Lower leg skin (tissue), 4 donors: Measurements from ENCODE around the gene VEGFD. TPM values are rescaled to one million over a fixed set of nuclear protein-coding genes. Genes with fewer than 3 reads are reported as not detected.

Experiments
- DNase-seq, 2 donors: peaks; one replicate each; pipeline ENCODE4 v3.0.0-alpha.2; 2019; ENCODE audit warnings: low spot score in 2 of 2
- H3K4me3 ChIP-seq: fragments of 200-600 bp; sonication (generic); 2 replicates; pipeline ENCODE4 v1.5.1; 2017; ENCODE audit warnings: mild to moderate bottlenecking, low read depth; ENCODE audit not compliant: poor library complexity, severe bottlenecking
- POLR2A ChIP-seq, 2 donors: fragments of 450-650 bp; IDR thresholded peaks; one replicate each; pipeline ENCODE4 v1.6.1; 2016 to 2017; ENCODE audit warnings: antibody characterized with exemption in 2 of 2, mild to moderate bottlenecking in 1 of 2, moderate library complexity in 1 of 2
- WGBS, 2 donors: methylation state at CpG; one replicate each; pipeline ENCODE4 v1.1.5; 2018; 5-methylcytosine and 5-hydroxymethylcytosine counted together
- intact Hi-C: fragments of 100-400 bp; cut with DNase I; formaldehyde crosslinking; loops from one replicate; pipeline ENCODE4 v1.15.0; 2023; ENCODE audit warnings: low total_unique reads
- total RNA-seq, 4 donors: library from RNA; depleted of rRNA; stranded (reverse); fragments of >200 nt; gene quantifications; one replicate each; pipeline ENCODE4 v1.1.0, GENCODE V29; 2016
- TF ChIP-seq, protein P1 (sequence below), 3 donors: fragments of 450-650 bp; IDR thresholded peaks; one replicate each; pipeline ENCODE4 v1.5.1; 2016; ENCODE audit warnings: antibody characterized with exemption in 3 of 3, mild to moderate bottlenecking in 3 of 3, moderate library complexity in 2 of 3

Gene VEGFD
- total RNA-seq, 4 donors from 2014 or later = 1.5 to 1.8 TPM; not detected in 2

- DNase-seq = no peak
- intact Hi-C loops = no loop called here
- H3K4me3 ChIP-seq = no peak overlapping the region
- TF ChIP-seq, protein P1, sequence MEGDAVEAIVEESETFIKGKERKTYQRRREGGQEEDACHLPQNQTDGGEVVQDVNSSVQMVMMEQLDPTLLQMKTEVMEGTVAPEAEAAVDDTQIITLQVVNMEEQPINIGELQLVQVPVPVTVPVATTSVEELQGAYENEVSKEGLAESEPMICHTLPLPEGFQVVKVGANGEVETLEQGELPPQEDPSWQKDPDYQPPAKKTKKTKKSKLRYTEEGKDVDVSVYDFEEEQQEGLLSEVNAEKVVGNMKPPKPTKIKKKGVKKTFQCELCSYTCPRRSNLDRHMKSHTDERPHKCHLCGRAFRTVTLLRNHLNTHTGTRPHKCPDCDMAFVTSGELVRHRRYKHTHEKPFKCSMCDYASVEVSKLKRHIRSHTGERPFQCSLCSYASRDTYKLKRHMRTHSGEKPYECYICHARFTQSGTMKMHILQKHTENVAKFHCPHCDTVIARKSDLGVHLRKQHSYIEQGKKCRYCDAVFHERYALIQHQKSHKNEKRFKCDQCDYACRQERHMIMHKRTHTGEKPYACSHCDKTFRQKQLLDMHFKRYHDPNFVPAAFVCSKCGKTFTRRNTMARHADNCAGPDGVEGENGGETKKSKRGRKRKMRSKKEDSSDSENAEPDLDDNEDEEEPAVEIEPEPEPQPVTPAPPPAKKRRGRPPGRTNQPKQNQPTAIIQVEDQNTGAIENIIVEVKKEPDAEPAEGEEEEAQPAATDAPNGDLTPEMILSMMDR (IDR thresholded peaks at IDR 0.05) = no peak
- 65 to 73% methylated on average over 3 of the region's 3 CpGs for WGBS, 2 donors
These were observed 38.2 kb downstream of the VEGFD start for GRCh38 chrX:15345976-15346375.

GRCh38 chrX:15344106-15344505, 40.1 kb downstream of the VEGFD start:
- no peak overlapping the region for H3K4me3 ChIP-seq
- intact Hi-C loops = no loop called here
- TF ChIP-seq, protein P1 (IDR thresholded peaks at IDR 0.05) = no peak
- no peak for TF ChIP-seq POLR2A (IDR thresholded peaks at IDR 0.05)
- DNase-seq = no peak

DNA sequence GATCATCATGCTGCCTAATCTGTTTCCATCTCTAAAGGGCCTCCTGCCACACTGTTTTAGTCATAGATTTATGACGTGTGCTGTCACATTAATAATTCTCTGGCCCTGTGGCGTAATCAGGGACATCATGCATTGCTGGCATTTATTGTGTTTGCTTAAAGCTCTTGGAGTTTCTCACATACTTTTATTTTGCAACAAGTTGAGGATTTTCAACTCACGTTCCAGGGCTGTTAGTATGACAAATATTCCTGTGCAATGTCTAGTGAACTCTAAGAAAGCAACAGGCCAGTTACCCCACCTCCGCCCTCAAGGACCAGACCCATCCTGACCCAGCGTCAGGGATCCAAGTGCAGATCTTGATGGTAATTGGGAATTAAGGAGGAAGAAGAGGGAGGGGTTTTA, 41.1 kb downstream of the VEGFD start:
- TF ChIP-seq, protein P1 (IDR thresholded peaks at IDR 0.05) = no peak
- no peak for TF ChIP-seq POLR2A (IDR thresholded peaks at IDR 0.05)
- DNase-seq = no peak
- no peak overlapping the region for H3K4me3 ChIP-seq
- WGBS, 2 donors = 60 to 72% methylated on average over 5 of the region's 5 CpGs
- intact Hi-C loops = no loop called here

DNA sequence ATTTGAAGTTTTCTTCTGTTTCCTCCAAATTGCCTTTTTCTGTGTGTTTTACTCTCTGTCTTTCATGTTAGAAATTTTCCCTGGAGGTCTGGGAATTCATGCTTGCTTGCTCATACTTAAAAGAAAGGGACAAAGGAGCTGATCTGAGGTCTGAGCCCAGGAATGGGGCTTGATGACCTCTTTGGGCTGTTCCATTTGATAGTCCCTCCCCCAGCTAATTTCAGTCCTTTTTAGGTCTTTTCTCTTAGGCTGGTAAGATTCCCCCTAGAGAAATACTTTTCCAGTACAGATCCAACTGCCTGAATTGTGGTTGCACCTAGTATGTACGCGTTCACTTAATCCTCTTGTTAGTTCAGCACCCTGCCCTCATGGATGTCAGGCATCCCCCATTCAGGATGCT, 43.3 kb downstream of the VEGFD start:
- intact Hi-C loops = no loop called here
- DNase-seq = no peak
- 95% methylated on average over 2 of the region's 2 CpGs for WGBS, 2 donors
- TF ChIP-seq, protein P1 (IDR thresholded peaks at IDR 0.05) = no peak
- no peak for TF ChIP-seq POLR2A (IDR thresholded peaks at IDR 0.05)
- no peak overlapping the region for H3K4me3 ChIP-seq

DNA sequence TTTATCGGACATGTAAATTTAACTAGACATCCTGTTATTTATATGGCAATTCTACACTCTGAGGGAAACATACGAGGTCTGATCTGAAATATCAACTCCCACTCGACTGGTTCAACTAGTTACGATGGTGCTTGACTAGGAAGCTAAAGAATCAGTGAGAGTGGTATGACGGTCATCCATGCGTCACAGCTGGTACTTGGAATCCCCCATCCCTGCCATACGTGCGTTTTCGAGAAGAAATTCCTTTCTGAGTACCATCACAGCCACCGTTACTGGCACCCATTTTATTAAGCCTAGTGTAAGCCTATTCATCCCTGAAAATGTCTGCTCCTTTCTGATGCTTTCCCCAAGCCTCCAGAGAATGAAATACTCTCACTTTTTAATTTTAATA, 48.2 kb downstream of the VEGFD start:
- intact Hi-C loops = no loop called here
- TF ChIP-seq, protein P1 (IDR thresholded peaks at IDR 0.05) = no peak
- no peak for TF ChIP-seq POLR2A (IDR thresholded peaks at IDR 0.05)
- no peak overlapping the region for H3K4me3 ChIP-seq
- WGBS, 2 donors = 1 to 37% methylated on average over 10 of the region's 10 CpGs
- no peak for DNase-seq
